IMR-90 (cell line): ENCODE results near the gene HOXC10. TPM values are rescaled to one million over a fixed set of nuclear protein-coding genes. Genes with fewer than 3 reads are reported as not detected.

ENCODE experiments used
- ATAC-seq: fragments of 200-7000 bp; cut with Tn5 transposase; 2 replicates; pipeline ENCODE4 v1.9.1; 2020; ENCODE audit warnings: low read depth, mild to moderate bottlenecking, moderate library complexity
- BruUV-seq: library from RNA; stranded (reverse); fragments of 400-500 nt; replicated peaks from 2 replicates; lab custom pipeline; 2021; lab: Mats Ljungman, UMichigan
- CTCF ChIA-PET: fragments of 300-600 bp; formaldehyde crosslinking; extraction: SDS; loops from one replicate; lab custom pipeline; 2021; ENCODE audit warnings: antibody characterized with exemption; lab: Yijun Ruan, JAX
- POLR2A ChIA-PET: fragments of 300-600 bp; sonication (Branson Sonifier 250); formaldehyde crosslinking; loops from one replicate; lab custom pipeline; 2022; ENCODE audit warnings: antibody characterized with exemption; ENCODE audit not compliant: unreplicated experiment; lab: Charles Lee
- DNase-seq: peaks from one replicate; pipeline ENCODE4 v3.0.0; 2013
- H2AFZ ChIP-seq: replicated peaks from 2 replicates; pipeline ENCODE3; 2013; ENCODE audit warnings: low read length, mild to moderate bottlenecking; ENCODE audit not compliant: poor library complexity
- H2AK5ac ChIP-seq: 2 replicates; pipeline ENCODE4 v1.6.1; 2013; ENCODE audit warnings: low read depth, low read length, inconsistent platforms
- H2AK9ac ChIP-seq: replicated peaks from 2 replicates; pipeline ENCODE3; 2013; ENCODE audit warnings: mild to moderate bottlenecking, low read depth, low read length, moderate library complexity; ENCODE audit not compliant: poor library complexity
- H2BK120ac ChIP-seq: 2 replicates; pipeline ENCODE4 v1.6.1; 2013; ENCODE audit warnings: low read depth, low read length, inconsistent platforms
- H2BK15ac ChIP-seq: 3 replicates; pipeline ENCODE4 v1.6.1; 2013; ENCODE audit warnings: low read depth, low read length, inconsistent platforms
- H2BK20ac ChIP-seq: 2 replicates; pipeline ENCODE4 v1.6.1; 2013; ENCODE audit warnings: low read depth, mild to moderate bottlenecking, inconsistent platforms, low read length, moderate library complexity
- H2BK5ac ChIP-seq: 2 replicates; pipeline ENCODE4 v1.6.1; 2013; ENCODE audit warnings: mild to moderate bottlenecking, low read depth, low read length, inconsistent platforms; ENCODE audit not compliant: poor library complexity, severe bottlenecking
- H3K14ac ChIP-seq: replicated peaks from 2 replicates; pipeline ENCODE4 v1.6.1; 2013; ENCODE audit warnings: low read depth, low read length, inconsistent platforms
- H3K18ac ChIP-seq: 2 replicates; pipeline ENCODE4 v1.6.1; 2013; ENCODE audit warnings: low read depth, low read length, control low read depth
- H3K23ac ChIP-seq: 2 replicates; pipeline ENCODE4 v1.6.1; 2013; ENCODE audit warnings: low read depth, low read length, inconsistent platforms
- H3K27ac ChIP-seq: 2 replicates; pipeline ENCODE4 v1.5.1; 2013; ENCODE audit warnings: mild to moderate bottlenecking, control low read depth, low read length; ENCODE audit not compliant: insufficient read depth
- H3K27me3 ChIP-seq: 2 replicates; pipeline ENCODE4 v1.6.1; 2013; ENCODE audit warnings: low read length; ENCODE audit not compliant: control insufficient read depth, insufficient read depth
- H3K36me3 ChIP-seq: 2 replicates; pipeline ENCODE4 v1.6.1; 2013; ENCODE audit warnings: low read length, mixed read lengths; ENCODE audit not compliant: control insufficient read depth, insufficient read depth
- H3K4ac ChIP-seq: 2 replicates; pipeline ENCODE4 v1.6.1; 2013; ENCODE audit warnings: low read depth, low read length, inconsistent platforms
- H3K4me1 ChIP-seq: 2 replicates; pipeline ENCODE4 v1.6.1; 2013; ENCODE audit warnings: low read length, mixed read lengths; ENCODE audit not compliant: control insufficient read depth, insufficient read depth
- H3K4me2 ChIP-seq: 2 replicates; pipeline ENCODE4 v1.6.1; 2013; ENCODE audit warnings: low read depth, mild to moderate bottlenecking, control low read depth, low read length, moderate library complexity
- H3K4me3 ChIP-seq: 2 replicates; pipeline ENCODE4 v1.5.1; 2013; ENCODE audit warnings: low read depth, mild to moderate bottlenecking, control low read depth, low read length, moderate library complexity; ENCODE audit not compliant: insufficient read depth
- H3K56ac ChIP-seq: 2 replicates; pipeline ENCODE4 v1.6.1; 2013; ENCODE audit warnings: low read length, inconsistent platforms; ENCODE audit not compliant: insufficient read depth; ENCODE audit errors: extremely low read depth
- H3K79me1 ChIP-seq, 2 experiments: 2 replicates each; pipeline ENCODE4 v1.6.1; 2013; ENCODE audit warnings: low read length in 2 of 2, inconsistent platforms in 1 of 2, low read depth in 1 of 2
- H3K9ac ChIP-seq: 2 replicates; pipeline ENCODE4 v1.6.1; 2013; ENCODE audit warnings: low read depth, low read length, control low read depth
- H3K9me1 ChIP-seq: 2 replicates; pipeline ENCODE4 v1.6.1; 2013; ENCODE audit warnings: low read length, inconsistent platforms; ENCODE audit not compliant: insufficient read depth
- H3K9me3 ChIP-seq: 2 replicates; pipeline ENCODE4 v1.6.1; 2013; ENCODE audit warnings: low read length; ENCODE audit not compliant: control insufficient read depth, insufficient read depth
- H4K20me1 ChIP-seq: 2 replicates; pipeline ENCODE4 v1.6.1; 2013; ENCODE audit warnings: low read length, inconsistent platforms; ENCODE audit not compliant: insufficient read depth
- H4K5ac ChIP-seq: 2 replicates; pipeline ENCODE4 v1.6.1; 2013; ENCODE audit warnings: mild to moderate bottlenecking, low read depth, low read length, control low read depth
- H4K8ac ChIP-seq, 2 experiments: 2 replicates each; pipeline ENCODE4 v1.6.1; 2013; ENCODE audit warnings: low read depth in 2 of 2, low read length in 2 of 2, control low read depth in 1 of 2, inconsistent platforms in 1 of 2
- H4K91ac ChIP-seq: 2 replicates; pipeline ENCODE4 v1.6.1; 2013; ENCODE audit warnings: low read depth, low read length, inconsistent platforms; ENCODE audit not compliant: insufficient read depth
- BHLHE40 ChIP-seq: fragments of 150-350 bp; IDR thresholded peaks from 2 replicates; pipeline ENCODE4 v1.6.1; 2016; ENCODE audit warnings: mild to moderate bottlenecking, low read depth, low read length
- CEBPB ChIP-seq: IDR thresholded peaks from 2 replicates; pipeline ENCODE4 v1.6.1; 2012; ENCODE audit warnings: low read depth, low read length, improper control_type of control experiment
- CHD1 ChIP-seq: IDR thresholded peaks from 2 replicates; pipeline ENCODE4 v1.6.1; 2012; ENCODE audit warnings: low read depth, low read length, improper control_type of control experiment
- MAFK ChIP-seq: IDR thresholded peaks from 2 replicates; pipeline ENCODE4 v1.6.1; 2012; ENCODE audit warnings: low read depth, low read length, improper control_type of control experiment
- MAZ ChIP-seq: IDR thresholded peaks from 2 replicates; pipeline ENCODE4 v1.6.1; 2012; ENCODE audit warnings: low read depth, mild to moderate bottlenecking, low read length, improper control_type of control experiment, moderate library complexity, borderline replicate concordance
- MXI1 ChIP-seq: IDR thresholded peaks from 2 replicates; pipeline ENCODE4 v1.6.1; 2012; ENCODE audit warnings: low read depth, mild to moderate bottlenecking, low read length, moderate library complexity, borderline replicate concordance
- NFE2L2 ChIP-seq: fragments of 150-350 bp; IDR thresholded peaks from 2 replicates; pipeline ENCODE4 v1.6.1; 2016; ENCODE audit warnings: low read depth, mild to moderate bottlenecking, low read length
- POLR2A ChIP-seq: IDR thresholded peaks from 2 replicates; pipeline ENCODE4 v1.6.1; 2012; ENCODE audit warnings: mild to moderate bottlenecking, low read depth, low read length
- RFX5 ChIP-seq: IDR thresholded peaks from 2 replicates; pipeline ENCODE4 v1.8.0; 2012; ENCODE audit warnings: low read depth, mild to moderate bottlenecking, low read length, moderate library complexity
- WGBS, 2 experiments: methylation state at CpG; one replicate each; pipeline versions ENCODE4 v1.1.5 to v1.1.7; 2013; ENCODE audit warnings: missing lambda C conversion rate in 2 of 2; ENCODE audit not compliant: insufficient read length in 1 of 2; ENCODE audit errors: extremely low coverage in 2 of 2; 5-methylcytosine and 5-hydroxymethylcytosine counted together
- dilution Hi-C: fragments of 300-500 bp; cut with HindIII; formaldehyde crosslinking; loops from one replicate; pipeline ENCODE4 v1.14.3; 2018; ENCODE audit warnings: low sequenced_read_pairs; ENCODE audit not compliant: unreplicated experiment
- in situ Hi-C: fragments of 300-500 bp; cut with MboI; formaldehyde crosslinking; loops from 3 replicates; pipeline ENCODE4 v1.14.3; 2019; ENCODE audit warnings: low sequenced_read_pairs, inconsistent platforms, mixed read lengths
- intact Hi-C: fragments of 100-400 bp; cut with micrococcal nuclease; formaldehyde crosslinking; loops from 2 replicates; pipeline ENCODE4 v1.10.0; 2022
- polyA plus RNA-seq, 3 experiments: library from polyadenylated mRNA; depleted of rRNA; stranded (reverse); fragments of >200 nt; gene quantifications; 2 replicates each; pipeline ENCODE4 v1.2.3, GENCODE V29; 2012; ENCODE audit warnings: low replicate concordance in 1 of 3
- total RNA-seq: library from RNA; depleted of rRNA; stranded (reverse); fragments of >200 nt; gene quantifications from 2 replicates; pipeline ENCODE4 v1.2.3, GENCODE V29; 2012
- TF ChIP-seq, protein P1 (sequence below): fragments of 150-350 bp; IDR thresholded peaks from 2 replicates; pipeline ENCODE4 v1.6.1; 2017; ENCODE audit warnings: mild to moderate bottlenecking, antibody characterized with exemption, low read length, low read depth
- TF ChIP-seq, protein P2 (sequence below): fragments of 150-350 bp; IDR thresholded peaks from 2 replicates; pipeline ENCODE4 v1.6.1; 2016; ENCODE audit warnings: low read depth, mild to moderate bottlenecking, low read length, moderate library complexity, borderline replicate concordance
- TF ChIP-seq, protein P3 (sequence below): conservative IDR thresholded peaks from 2 replicates; pipeline ENCODE4 v1.5.1; 2012; ENCODE audit warnings: mild to moderate bottlenecking, low read depth, low read length, improper control_type of control experiment

Gene HOXC10
- total and polyA plus RNA-seq, 2 of the 4 experiments (the other 2 are of a cell fraction): 0.15 TPM; not detected in 1

DNA sequence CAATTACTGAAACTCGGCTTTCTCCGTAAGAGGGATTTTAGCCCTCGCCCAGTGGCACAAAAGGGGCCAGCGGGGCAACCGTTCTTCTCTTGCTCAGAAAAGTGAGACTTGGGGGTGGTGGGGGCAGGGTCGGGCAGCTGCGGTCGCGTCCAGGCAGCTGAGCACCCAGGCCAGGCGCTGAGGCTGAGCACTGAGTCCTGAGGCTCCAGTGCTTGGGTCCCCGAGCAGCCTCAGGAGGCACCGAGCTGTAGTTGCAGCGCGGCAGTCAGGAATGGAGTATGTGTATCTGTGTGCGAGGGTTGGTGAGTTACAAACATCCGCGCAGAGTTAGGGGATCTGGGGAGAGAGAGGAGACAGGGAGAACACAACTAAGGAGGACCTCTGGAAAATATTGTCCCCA is 39.2 kb downstream of the HOXC10 start:
- no peak overlapping the region for H3K18ac ChIP-seq
- no peaks in the 10 kb centered on the region for H3K36me3 ChIP-seq
- WGBS, 2 experiments: 30% methylated on average over 10 of the region's 17 CpGs; no CpG with 5 or more reads in 1 of the 2 experiments
- peaks cover 87% of the 10 kb centered on the region for H3K27me3 ChIP-seq
- H2BK5ac ChIP-seq: no peak overlapping the region
- H3K4me1 ChIP-seq: no peaks in the 10 kb centered on the region
- in situ Hi-C loops (no loop called here), dilution Hi-C loops (no loop called here), intact Hi-C loops (no loop called here)
- H4K91ac ChIP-seq: no peak overlapping the region
- DNase-seq (no peak), ATAC-seq (no peak)
- no peak overlapping the region for H3K4me2 ChIP-seq
- no peak overlapping the region for H2AK5ac ChIP-seq
- no peak overlapping the region for H3K4me3 ChIP-seq
- no peak overlapping the region for H2BK20ac ChIP-seq
- no peaks in the 10 kb centered on the region for H4K20me1 ChIP-seq
- H2AK9ac ChIP-seq: no peak overlapping the region
- H3K56ac ChIP-seq: no peak overlapping the region
- H3K9me1 ChIP-seq: no peaks in the 10 kb centered on the region
- H2AFZ ChIP-seq: no peak overlapping the region
- no peak overlapping the region for H3K14ac ChIP-seq
- H2BK15ac ChIP-seq: no peak overlapping the region
- ChIA-PET POLR2A (no interaction called here), CTCF (interaction anchor here (0.5 to 1.3 kb wide), 2 partner anchors 8 to 177 kb away, joined by 4 to 7 read pairs; no protein-coding TSS in a partner anchor)
- H3K79me1 ChIP-seq: no peaks in the 10 kb centered on the region
- no peak overlapping the region for H4K5ac ChIP-seq
- H4K8ac ChIP-seq: no peak overlapping the region
- no peaks in the 10 kb centered on the region for H3K9me3 ChIP-seq
- TF ChIP-seq CEBPB (no peak), CHD1 (no peak), MAZ (no peak), POLR2A (no peak), MXI1 (no peak), RFX5 (no peak), NFE2L2 (no peak), BHLHE40 (no peak), MAFK (no peak)
- TF ChIP-seq, protein P1, sequence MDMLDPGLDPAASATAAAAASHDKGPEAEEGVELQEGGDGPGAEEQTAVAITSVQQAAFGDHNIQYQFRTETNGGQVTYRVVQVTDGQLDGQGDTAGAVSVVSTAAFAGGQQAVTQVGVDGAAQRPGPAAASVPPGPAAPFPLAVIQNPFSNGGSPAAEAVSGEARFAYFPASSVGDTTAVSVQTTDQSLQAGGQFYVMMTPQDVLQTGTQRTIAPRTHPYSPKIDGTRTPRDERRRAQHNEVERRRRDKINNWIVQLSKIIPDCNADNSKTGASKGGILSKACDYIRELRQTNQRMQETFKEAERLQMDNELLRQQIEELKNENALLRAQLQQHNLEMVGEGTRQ: no peak
- TF ChIP-seq, protein P2, sequence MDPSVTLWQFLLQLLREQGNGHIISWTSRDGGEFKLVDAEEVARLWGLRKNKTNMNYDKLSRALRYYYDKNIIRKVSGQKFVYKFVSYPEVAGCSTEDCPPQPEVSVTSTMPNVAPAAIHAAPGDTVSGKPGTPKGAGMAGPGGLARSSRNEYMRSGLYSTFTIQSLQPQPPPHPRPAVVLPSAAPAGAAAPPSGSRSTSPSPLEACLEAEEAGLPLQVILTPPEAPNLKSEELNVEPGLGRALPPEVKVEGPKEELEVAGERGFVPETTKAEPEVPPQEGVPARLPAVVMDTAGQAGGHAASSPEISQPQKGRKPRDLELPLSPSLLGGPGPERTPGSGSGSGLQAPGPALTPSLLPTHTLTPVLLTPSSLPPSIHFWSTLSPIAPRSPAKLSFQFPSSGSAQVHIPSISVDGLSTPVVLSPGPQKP: no peak
- TF ChIP-seq, protein P3, sequence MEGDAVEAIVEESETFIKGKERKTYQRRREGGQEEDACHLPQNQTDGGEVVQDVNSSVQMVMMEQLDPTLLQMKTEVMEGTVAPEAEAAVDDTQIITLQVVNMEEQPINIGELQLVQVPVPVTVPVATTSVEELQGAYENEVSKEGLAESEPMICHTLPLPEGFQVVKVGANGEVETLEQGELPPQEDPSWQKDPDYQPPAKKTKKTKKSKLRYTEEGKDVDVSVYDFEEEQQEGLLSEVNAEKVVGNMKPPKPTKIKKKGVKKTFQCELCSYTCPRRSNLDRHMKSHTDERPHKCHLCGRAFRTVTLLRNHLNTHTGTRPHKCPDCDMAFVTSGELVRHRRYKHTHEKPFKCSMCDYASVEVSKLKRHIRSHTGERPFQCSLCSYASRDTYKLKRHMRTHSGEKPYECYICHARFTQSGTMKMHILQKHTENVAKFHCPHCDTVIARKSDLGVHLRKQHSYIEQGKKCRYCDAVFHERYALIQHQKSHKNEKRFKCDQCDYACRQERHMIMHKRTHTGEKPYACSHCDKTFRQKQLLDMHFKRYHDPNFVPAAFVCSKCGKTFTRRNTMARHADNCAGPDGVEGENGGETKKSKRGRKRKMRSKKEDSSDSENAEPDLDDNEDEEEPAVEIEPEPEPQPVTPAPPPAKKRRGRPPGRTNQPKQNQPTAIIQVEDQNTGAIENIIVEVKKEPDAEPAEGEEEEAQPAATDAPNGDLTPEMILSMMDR: no peak
- H3K27ac ChIP-seq: no peak overlapping the region
- H2BK120ac ChIP-seq: no peak overlapping the region
- no peak overlapping the region for H3K4ac ChIP-seq
- BruUV-seq: no TSS peak
- H3K9ac ChIP-seq: no peak overlapping the region
- no peak overlapping the region for H3K23ac ChIP-seq
